ENCODE measurements around the gene N4BP2L2. TPM values are rescaled to one million over a fixed set of nuclear protein-coding genes. Genes with fewer than 3 reads are reported as not detected.

N4BP2L2 gene
- total RNA-seq, 1 experiment from 2014 or later: 92.7 TPM

DNA sequence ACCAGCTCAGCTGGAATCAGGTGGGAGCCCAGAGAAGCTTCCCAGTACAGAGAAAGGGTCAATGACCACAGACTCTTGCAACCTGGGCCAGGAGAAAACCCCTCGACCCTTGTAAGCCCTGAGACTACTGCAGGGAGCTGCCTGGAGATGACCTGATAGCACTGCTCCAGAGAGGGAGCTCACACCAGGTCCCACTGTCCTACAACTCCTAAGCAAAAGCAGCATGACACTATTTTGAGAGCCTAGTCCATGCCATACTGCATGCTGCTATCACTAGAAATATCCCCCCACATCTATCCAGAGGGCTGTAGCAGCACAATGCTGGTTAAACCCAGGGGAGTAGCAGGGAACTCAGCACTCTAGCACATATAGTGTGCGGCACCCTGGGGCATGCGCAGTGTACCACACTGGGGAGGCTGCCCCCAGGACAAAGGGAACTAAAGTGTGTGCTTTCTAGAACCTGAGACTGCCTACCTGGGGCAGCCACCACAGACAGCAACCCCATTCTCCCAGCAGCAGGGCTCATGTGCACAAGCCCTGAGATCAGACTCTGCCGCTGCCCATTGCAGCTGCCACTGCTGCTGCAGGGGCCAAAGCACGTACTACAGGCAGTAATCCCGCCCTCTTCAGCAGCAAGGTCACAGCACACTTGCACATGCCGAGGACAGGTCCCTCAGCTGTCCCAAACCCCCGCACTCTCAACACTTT is 83.6 kb downstream of the N4BP2L2 start:
- ATAC-seq (no peak), DNase-seq (ENCODE audit: low read depth, low spot score) (no peak)
- Histone ChIP-seq H3K27ac (ENCODE audit: low read depth, low read length) (no peak overlapping the region), H3K27me3 (ENCODE audit: insufficient read depth, low read length) (no peaks in the 10 kb centered on the region), H3K4me1 (ENCODE audit: control insufficient read depth in 1 of 2, insufficient read depth in 2 of 2, low read length in 2 of 2) (no peaks in the 10 kb centered on the region), H3K4me3 (replicated peaks in 1 of 2; ENCODE audit: low read depth in 1 of 2, low read length in 2 of 2) (no peak overlapping the region), H3K36me3 (ENCODE audit: control insufficient read depth in 1 of 2, insufficient read depth in 2 of 2, low read length in 2 of 2) (no peaks in the 10 kb centered on the region; a peak in 1 of 4 replicates), H3K9me2 (ENCODE audit: insufficient read depth) (no peaks in the 10 kb centered on the region), H3K9ac (ENCODE audit: low read length) (no peak overlapping the region), H3K9me3 (ENCODE audit: control insufficient read depth in 1 of 2, insufficient read depth in 1 of 2, low read depth in 1 of 2, low read length in 2 of 2) (peaks cover 0 to 4% of the 10 kb centered on the region in 2 experiments; a peak in 1 of 4 replicates), H2AFZ (ENCODE audit: low read depth, low read length, poor library complexity, severe bottlenecking) (no peak overlapping the region), H4K20me1 (ENCODE audit: insufficient read depth) (no peaks in the 10 kb centered on the region), H3K79me2 (ENCODE audit: insufficient read depth, low read length) (no peaks in the 10 kb centered on the region), H3K4me2 (ENCODE audit: low read length) (no peak overlapping the region)
- CTCF ChIA-PET: no interaction called here
- intact Hi-C loops (cut with micrococcal nuclease): no loop called here
- no TSS peak for BruUV-seq (replicated peaks)
- TF ChIP-seq CBX3 (IDR thresholded peaks at IDR 0.05; ENCODE audit: low read depth) (no peak), POLR2AphosphoS5 (IDR thresholded peaks at IDR 0.05; ENCODE audit: low read depth, low read length) (no peak), EGR1 (IDR thresholded peaks at IDR 0.05; ENCODE audit: low read depth) (no peak), ELF1 (IDR thresholded peaks at IDR 0.05; ENCODE audit: borderline replicate concordance, low read depth) (no peak)
- TF ChIP-seq, protein P1, sequence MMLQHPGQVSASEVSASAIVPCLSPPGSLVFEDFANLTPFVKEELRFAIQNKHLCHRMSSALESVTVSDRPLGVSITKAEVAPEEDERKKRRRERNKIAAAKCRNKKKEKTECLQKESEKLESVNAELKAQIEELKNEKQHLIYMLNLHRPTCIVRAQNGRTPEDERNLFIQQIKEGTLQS (IDR thresholded peaks at IDR 0.05): no peak
- POLR2A ChIA-PET: no interaction called here
- RAD21 ChIA-PET (ENCODE audit: low non-redundant PET in 1 of 2, low total read pairs in 2 of 2, uncharacterized antibody in 2 of 2, unreplicated experiment in 2 of 2): no interaction called here

DNA sequence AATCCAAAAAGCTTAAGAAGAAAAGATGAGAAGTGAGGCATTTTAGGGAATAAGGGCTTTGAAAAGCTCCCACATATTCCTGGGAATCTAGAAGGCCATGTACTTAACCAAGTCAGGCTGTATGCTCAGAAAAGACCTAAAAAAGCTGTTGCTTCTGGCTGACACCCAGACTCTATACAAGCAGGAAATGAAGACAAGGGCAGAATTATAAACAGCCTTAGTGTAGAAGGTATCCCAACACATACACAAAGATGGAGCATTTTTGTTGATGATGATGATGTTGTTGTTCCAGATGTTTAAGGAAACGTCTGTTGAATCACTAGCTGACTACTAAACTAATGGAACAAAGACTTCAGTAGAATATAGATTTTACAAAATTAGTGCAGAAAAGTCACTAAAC is 84.6 kb downstream of the N4BP2L2 start:
- H3K36me3 ChIP-seq (ENCODE audit: control insufficient read depth in 1 of 2, insufficient read depth in 2 of 2, low read length in 2 of 2): no peaks in the 10 kb centered on the region; a peak in 1 of 4 replicates
- H3K79me2 ChIP-seq (ENCODE audit: insufficient read depth, low read length): no peaks in the 10 kb centered on the region
- intact Hi-C loops (cut with micrococcal nuclease): no loop called here
- no peaks in the 10 kb centered on the region for H4K20me1 ChIP-seq (ENCODE audit: insufficient read depth)
- H3K4me1 ChIP-seq (ENCODE audit: control insufficient read depth in 1 of 2, insufficient read depth in 2 of 2, low read length in 2 of 2): no peaks in the 10 kb centered on the region
- H3K9ac ChIP-seq (ENCODE audit: low read length): no peak overlapping the region
- DNase-seq (ENCODE audit: low read depth, low spot score): no peak
- BruUV-seq (replicated peaks): no TSS peak
- TF ChIP-seq EZH2phosphoT487 (IDR thresholded peaks at IDR 0.05; ENCODE audit: borderline replicate concordance) (no peak), POLR2A (IDR thresholded peaks at IDR 0.05; ENCODE audit: borderline replicate concordance, extremely low read depth, insufficient read depth, insufficient read length) (no peak), RAD21 (IDR thresholded peaks at IDR 0.05; ENCODE audit: low read depth) (no peak), EZH2 (IDR thresholded peaks at IDR 0.05) (no peak)
- TF ChIP-seq, protein P2, sequence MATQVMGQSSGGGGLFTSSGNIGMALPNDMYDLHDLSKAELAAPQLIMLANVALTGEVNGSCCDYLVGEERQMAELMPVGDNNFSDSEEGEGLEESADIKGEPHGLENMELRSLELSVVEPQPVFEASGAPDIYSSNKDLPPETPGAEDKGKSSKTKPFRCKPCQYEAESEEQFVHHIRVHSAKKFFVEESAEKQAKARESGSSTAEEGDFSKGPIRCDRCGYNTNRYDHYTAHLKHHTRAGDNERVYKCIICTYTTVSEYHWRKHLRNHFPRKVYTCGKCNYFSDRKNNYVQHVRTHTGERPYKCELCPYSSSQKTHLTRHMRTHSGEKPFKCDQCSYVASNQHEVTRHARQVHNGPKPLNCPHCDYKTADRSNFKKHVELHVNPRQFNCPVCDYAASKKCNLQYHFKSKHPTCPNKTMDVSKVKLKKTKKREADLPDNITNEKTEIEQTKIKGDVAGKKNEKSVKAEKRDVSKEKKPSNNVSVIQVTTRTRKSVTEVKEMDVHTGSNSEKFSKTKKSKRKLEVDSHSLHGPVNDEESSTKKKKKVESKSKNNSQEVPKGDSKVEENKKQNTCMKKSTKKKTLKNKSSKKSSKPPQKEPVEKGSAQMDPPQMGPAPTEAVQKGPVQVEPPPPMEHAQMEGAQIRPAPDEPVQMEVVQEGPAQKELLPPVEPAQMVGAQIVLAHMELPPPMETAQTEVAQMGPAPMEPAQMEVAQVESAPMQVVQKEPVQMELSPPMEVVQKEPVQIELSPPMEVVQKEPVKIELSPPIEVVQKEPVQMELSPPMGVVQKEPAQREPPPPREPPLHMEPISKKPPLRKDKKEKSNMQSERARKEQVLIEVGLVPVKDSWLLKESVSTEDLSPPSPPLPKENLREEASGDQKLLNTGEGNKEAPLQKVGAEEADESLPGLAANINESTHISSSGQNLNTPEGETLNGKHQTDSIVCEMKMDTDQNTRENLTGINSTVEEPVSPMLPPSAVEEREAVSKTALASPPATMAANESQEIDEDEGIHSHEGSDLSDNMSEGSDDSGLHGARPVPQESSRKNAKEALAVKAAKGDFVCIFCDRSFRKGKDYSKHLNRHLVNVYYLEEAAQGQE (IDR thresholded peaks at IDR 0.05; ENCODE audit: low read depth): no peak
- H3K4me3 ChIP-seq (replicated peaks in 1 of 2; ENCODE audit: low read depth in 1 of 2, low read length in 2 of 2): no peak overlapping the region
- H2AFZ ChIP-seq (ENCODE audit: low read depth, low read length, poor library complexity, severe bottlenecking): no peak overlapping the region
- RAD21 ChIA-PET (ENCODE audit: low non-redundant PET in 1 of 2, low total read pairs in 2 of 2, uncharacterized antibody in 2 of 2, unreplicated experiment in 2 of 2): no interaction called here
- no peak overlapping the region for H3K4me2 ChIP-seq (ENCODE audit: low read length)
- H3K9me2 ChIP-seq (ENCODE audit: insufficient read depth): no peaks in the 10 kb centered on the region
- H3K27me3 ChIP-seq (ENCODE audit: insufficient read depth, low read length): no peaks in the 10 kb centered on the region
- no peak for ATAC-seq
- CTCF ChIA-PET: no interaction called here
- H3K27ac ChIP-seq (ENCODE audit: low read depth, low read length): no peak overlapping the region
- H3K9me3 ChIP-seq (ENCODE audit: control insufficient read depth in 1 of 2, insufficient read depth in 1 of 2, low read depth in 1 of 2, low read length in 2 of 2): peaks cover 0 to 4% of the 10 kb centered on the region in 2 experiments; a peak in 1 of 4 replicates
- POLR2A ChIA-PET: no interaction called here

All from HCT116 (cell line).